HG02973 (cell line): ENCODE measurements around the gene DNAJC5.
"Not testable (repeated sequence)": the region's sequence is repeated elsewhere in the genome, so short reads cannot be mapped to it uniquely, and the experiment has no call there.

Experiments
- ATAC-seq: cut with Tn5 transposase; IDR thresholded peaks from one replicate; pipeline ENCODE4 v1.9.1; 2021; ENCODE audit warnings: moderate library complexity; ENCODE audit not compliant: unreplicated experiment

Gene DNAJC5

DNA sequence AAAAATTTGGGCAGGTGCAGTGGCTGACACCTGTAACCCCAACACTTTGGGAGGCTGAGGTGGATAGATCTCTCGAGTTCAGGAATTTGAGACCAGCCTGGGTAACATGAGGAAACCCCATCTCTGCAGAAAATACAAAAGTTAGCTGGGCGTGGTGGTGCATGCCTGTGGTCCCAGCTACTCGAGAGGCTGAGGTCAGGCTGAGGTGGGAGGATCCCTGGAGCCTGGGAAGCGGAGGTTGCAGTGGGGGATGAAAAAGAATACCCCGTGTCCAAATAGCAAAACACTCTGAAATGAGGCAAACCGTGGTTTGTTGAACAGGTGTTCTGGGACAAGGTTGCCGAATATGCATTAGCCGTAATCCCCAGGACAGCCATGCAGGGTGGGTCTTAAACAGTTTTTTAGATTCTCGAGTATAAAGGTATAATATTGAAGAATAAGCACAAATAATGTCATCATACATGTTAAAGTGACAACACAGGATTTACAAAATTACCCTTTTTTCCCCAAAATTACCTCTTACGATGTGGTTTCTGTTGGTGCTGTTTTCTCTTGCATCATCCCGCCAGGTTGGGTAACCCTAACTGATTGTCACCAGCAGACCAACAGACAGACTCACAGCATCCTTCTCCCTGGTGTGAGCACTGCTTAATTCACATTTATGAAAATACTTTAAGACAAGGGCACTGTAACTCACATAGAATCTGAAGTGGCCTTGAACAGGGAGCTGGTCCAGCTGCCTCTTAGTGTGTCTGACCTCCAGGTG is 9.1 kb downstream of the DNAJC5 start:
- ATAC-seq: no peak

DNA sequence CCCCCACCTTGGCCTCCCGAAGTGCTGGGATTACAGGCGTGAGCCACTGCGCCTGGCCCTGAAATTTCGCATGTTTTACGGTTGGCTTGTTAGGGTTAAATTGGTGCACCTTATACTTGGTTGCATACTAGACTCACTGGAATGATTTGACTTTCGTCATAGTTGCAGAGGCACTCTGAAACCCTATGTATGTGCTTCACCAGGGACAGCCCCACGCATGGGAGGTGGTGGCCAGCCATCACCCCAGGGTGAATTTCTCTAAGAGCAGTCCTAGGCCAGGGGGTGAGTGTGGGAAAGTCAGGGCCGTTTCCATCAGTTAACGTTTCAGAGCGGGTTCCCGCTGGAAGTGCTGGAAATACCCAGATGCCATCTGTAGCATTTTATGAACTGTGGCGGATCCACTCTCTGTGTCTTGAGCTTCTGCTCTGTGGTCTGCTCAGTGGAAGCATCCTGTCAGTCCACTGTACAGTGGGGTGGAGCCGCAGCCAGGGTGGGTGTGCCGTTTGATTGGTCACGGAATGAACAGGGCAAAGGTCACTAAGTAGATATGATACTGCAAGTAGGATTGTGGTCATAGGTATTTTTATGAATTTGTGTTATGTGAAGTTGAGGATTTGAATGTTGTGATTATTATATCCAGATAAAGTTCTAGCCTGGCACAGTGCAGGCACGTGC is 13.2 kb downstream of the DNAJC5 start:
- no peak for ATAC-seq

GRCh38 chr20:63911176-63911575 is 16.2 kb downstream of the DNAJC5 start:
- ATAC-seq: no peak

GRCh38 chr20:63913768-63914167 is 18.8 kb downstream of the DNAJC5 start:
- no peak for ATAC-seq

- no peak for ATAC-seq
These were observed 20.5 kb downstream of the DNAJC5 start for GRCh38 chr20:63915471-63915870.

DNA sequence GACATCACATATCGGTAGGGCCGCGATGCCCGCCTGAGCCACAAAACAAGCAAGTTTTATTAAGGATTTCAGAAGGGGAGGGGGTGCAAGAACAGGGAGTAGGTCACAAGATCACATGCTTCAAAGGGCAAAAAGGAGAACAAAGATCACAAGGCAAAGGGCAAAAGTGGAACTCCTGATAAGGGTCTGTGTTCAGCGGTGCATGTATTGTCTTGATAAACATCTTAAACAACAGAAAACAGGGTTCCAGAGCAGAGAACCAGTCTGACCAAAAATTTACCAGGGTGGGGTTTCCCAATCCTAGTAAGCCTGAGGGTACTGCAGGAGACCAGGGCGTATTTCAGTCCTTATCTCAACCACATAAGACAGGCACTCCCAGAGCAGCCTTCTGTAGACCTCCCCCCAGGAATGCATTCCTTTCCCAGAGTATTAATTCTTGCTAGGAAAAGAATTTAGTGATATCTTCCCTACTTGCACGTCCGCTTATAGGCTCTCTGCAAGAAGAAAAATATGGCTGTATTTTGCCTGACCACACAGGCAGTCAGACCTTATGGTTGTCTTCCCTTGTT is 21.5 kb downstream of the DNAJC5 start:
- ATAC-seq: not testable (repeated sequence)

DNA sequence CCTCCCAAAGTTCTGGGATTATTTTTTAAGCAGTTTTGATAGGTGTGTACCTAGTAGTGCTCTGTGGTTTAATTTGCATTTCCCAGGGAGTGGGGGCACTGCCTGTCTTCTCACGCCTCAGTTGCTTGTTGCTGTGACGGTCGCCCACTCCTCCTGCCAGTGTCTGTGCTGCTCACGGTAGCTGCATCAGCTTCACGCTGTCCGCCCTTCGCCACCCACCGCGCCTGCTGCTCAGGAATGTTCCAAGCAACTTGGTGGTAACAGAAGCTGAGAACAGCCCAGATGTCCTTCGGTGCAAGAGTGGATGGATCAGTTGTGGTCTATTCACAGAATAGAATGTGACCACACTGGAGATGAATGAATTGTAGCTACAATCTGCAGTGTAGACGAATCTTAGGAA is 22.9 kb downstream of the DNAJC5 start:
- no peak for ATAC-seq

DNA sequence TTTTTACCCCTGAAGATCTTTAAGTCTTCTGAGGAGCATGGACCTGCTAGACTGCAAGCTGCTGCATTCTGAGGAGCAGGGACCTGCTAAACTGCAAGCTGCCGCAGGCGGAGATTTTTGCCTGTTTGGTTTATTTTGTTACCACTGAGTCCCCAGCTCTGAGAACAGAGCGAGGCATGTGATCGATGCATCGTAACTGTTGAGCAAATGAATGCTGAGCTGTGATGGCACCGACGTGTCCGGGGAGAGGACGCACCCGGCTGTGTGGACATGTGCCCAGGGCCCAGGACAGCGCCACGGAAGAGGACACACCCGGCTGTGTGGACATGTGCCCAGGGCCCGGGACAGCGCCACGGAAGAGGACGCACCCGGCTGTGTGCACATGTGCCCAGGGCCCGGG is 24.2 kb downstream of the DNAJC5 start:
- no peak for ATAC-seq

DNA sequence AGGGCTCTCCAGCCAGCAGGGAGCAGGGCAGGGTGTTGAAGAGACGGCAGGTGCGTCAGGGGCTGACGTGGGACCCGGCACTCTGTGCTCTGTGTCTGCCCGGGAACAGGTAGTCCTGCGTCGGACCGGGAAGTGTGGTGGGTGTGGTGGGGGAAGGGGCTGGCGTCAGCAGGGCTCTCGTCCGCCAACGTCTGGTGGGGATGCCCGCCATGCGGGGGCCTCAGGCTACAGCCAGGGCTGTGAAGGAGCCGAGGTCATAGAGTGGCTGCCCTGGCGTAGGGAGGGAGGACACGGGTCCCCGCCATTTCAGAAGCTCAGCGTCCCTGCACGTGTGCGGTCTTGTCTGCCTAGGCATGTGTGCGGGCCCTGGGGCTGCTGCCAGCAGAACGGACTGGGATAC is 25.3 kb downstream of the DNAJC5 start:
- ATAC-seq: no peak

DNA sequence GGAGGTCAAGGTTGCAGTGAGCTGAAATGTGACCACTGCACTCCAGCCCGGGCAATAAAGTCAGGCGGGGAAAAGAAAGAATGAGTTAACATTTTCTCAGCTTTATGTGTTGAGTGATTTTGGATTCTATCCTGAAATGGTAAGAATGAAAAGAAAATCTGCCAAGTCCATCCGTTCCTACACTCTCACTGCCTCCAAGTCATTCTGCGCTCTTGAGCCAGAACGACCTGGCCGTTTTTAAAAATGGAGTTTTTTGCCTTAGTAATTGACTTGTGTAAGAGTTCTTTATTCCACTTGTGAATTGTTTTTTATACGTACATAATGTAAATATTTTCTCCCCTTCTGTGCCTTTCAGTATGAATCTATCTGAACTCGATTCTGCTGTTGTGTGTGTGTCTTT is 28.7 kb downstream of the DNAJC5 start:
- no peak for ATAC-seq

DNA sequence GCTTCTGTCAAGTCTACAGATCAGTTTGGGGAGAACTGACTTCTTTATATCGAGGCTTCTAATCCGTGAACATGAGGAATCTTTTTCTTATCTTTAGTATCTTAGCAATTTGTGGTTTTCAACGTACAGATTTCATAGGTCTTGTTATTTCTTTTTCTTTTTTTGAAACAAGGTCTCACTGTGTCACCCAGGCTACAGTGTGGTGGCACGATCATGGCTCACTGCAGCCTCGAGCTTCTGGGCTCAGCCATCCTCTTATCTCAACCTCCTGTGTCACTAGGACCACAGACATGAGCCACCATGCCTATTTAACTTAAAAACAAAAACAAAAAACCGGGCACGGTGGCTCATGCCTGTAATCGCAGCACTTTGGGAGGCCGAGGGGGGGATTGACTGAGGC is 29.3 kb downstream of the DNAJC5 start:
- ATAC-seq: no peak

DNA sequence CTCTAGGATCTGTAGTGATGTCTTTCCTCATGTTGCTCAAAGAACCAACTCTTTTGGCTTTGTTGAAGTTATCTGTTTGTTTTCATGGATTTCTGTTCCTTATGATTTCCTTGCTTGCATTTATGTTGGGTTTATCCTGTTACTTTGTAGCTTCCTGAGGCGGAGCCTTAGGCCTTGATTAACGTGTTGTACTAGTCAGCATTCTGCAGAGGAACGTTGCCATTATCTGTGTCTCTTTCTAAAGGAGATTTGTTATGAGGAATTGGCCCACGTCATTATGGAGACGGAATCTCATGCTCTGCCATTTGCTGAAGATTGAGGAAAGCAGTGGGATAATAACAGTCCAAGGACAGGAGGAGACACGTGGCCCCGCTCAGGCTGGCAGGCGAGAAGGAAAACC is 31.4 kb downstream of the DNAJC5 start:
- ATAC-seq: no peak

DNA sequence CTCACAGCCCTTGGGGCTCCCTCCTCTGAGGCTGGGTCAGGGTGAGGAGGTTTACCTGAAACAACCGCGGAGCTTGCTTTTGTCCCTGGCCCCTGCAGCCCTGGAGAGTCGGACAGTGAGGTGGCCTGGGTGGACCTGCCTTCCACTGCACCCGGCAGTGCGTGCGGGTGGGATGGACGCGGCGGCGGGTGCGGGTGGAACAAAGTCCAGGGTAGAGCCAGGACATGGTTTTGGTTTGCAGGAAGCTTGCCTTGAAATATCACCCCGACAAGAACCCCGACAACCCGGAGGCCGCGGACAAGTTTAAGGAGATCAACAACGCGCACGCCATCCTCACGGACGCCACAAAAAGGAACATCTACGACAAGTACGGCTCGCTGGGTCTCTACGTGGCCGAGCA is 34.1 kb downstream of the DNAJC5 start:
- ATAC-seq: no peak

- ATAC-seq: not testable (repeated sequence)
These were observed 34.6 kb downstream of the DNAJC5 start for GRCh38 chr20:63929473-63929883.

- ATAC-seq: no peak
These were observed 36.1 kb downstream of the DNAJC5 start for GRCh38 chr20:63930971-63931553.

DNA sequence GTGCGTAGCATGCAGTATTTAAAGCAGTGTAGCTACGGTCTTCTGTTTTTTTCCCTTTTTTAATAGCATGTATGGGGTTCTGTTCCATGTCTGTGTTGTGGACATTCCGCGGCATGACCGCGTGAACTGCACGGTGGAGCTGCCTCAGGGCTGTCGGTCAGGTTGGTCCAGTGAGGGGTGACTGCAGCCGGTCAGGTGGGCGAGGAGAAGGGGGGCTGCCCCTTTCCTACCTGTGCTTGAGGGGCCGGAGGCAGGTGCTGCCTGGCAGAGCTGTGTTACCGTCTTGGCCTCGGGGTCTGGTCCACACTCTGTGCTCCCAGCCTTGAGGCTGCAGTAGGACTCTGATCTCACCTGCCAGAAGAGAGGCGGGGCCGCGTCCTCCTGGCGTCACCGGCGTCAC is 36.8 kb downstream of the DNAJC5 start:
- no peak for ATAC-seq

DNA sequence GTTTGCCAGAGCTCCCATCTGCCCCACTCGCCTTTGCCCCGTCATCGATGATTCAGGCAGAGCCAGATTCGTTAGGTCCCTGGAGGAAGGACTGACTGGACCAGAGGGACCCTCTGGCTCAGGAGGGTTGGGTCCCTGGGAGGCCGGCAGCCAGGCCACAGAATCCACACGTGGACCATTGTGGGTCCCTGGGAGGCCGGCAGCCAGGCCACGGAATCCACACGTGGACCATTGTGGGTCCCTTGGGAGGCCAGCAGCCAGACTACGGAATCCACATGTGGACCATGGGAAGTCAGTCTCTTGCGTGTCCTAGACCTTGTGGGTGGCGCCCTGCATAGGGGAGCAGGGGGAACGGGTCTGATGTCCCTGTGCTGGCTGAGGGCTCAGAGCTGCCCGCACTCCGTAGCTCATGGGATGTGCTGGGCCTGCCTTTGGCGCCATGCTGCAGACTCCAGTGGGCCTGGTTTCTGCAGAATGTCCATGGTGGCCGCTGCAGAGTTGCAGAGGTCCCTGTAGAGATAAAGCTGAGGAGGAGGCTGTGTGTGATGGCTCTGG is 37.8 kb downstream of the DNAJC5 start:
- no peak for ATAC-seq

DNA sequence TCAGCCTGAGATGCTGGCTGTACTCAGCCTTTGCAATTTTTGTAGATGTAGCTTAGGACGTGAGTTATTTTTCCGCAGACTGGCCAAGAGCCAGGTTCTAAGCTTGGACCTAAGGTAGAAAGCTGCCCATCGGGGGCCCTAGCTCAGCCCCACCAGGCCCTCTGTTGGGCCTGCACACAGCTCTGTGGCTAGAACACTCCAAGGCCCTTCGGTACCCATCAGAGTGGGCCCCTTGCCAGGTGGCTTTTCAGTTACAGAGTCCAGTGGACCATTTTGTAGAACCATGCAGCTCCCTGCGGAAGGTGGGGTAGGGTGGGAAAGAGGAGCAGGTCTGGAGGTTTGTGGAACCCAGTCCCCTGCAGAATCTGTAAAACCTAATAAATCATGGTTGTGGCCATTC is 38.7 kb downstream of the DNAJC5 start:
- no peak for ATAC-seq

DNA sequence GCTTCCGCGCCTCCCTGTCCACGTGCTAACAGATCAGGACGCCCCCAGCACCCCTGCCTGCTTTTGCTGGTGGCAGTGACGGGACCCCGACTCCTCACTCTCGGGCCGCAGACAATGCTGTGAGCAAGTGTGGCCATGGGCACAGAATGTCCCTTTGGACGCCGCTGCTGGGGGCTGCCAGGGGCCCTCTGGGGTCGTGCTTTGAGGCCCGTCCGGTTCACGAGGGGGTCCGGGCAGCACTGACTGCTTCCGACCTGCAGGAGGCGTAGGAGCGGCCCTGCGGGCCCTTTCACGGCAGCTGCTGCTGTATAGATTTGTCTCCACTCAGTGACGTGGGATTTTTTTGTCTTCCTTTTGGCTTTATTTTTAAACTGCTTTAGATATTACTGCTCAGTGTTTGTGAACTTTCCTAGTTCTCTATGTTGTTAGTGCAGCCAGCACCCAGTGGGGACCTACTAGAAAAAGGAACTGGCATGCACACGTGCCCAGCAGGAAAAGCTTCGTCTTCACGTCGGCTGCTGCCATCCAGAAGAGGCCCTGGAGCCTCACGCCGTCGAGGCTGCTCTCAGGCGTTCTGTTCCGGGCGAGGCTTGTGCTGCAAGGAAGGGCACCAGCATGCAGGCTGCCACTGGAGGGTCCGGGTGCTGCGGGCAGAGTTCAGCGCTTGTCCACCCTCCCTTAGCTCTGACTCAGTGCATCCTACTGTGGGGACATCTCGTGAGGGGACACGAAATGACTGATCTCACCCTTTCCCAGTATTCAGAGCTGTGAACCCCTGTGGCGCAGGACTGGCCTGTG is 39.5 kb downstream of the DNAJC5 start:
- ATAC-seq: no peak

- no peak for ATAC-seq
These were observed 40.5 kb downstream of the DNAJC5 start for GRCh38 chr20:63935447-63935846.

- no peak for ATAC-seq
These were observed 42.7 kb downstream of the DNAJC5 start for GRCh38 chr20:63937596-63937995.
